NCI-H128 (cell line): ENCODE results near the gene WIPI1.
A peak's percentile ranks its signal among the peaks of the same experiment; 100 is the strongest.
"Not testable (repeated sequence)": the region's sequence is repeated elsewhere in the genome, so short reads cannot be mapped to it uniquely, and the experiment has no call there.

Source experiments
- DNase-seq: peaks from one replicate; lab custom pipeline; 2025; ENCODE audit not compliant: unreplicated experiment; lab: John Stamatoyannopoulos, UW

The WIPI1 gene

GRCh38 chr17:68457168-68457538 lies at the start of gene WIPI1:
WIPI1 (minus strand) TSS chr17:68457496; CDS start chr17:68457421, 75 bp downstream.
- no peak for DNase-seq

GRCh38 chr17:68505951-68506350 lies 48.7 kb upstream of the WIPI1 start:
- DNase-seq: no peak

GRCh38 chr17:68501074-68501473 lies 43.8 kb upstream of the WIPI1 start:
- no peak for DNase-seq

GRCh38 chr17:68499587-68499986 lies 42.3 kb upstream of the WIPI1 start:
- DNase-seq: no peak

- no peak for DNase-seq
These were observed 41.4 kb upstream of the WIPI1 start for GRCh38 chr17:68498479-68499326.

- DNase-seq: no peak
These were observed 40.6 kb upstream of the WIPI1 start for GRCh38 chr17:68497885-68498319.

- DNase-seq: no peak
These were observed 37.8 kb upstream of the WIPI1 start for GRCh38 chr17:68495081-68495480.

- DNase-seq: not testable (repeated sequence)
These were observed 35.2 kb upstream of the WIPI1 start for GRCh38 chr17:68492394-68493054.

- no peak for DNase-seq
These were observed 34.3 kb upstream of the WIPI1 start for GRCh38 chr17:68491381-68492231.

GRCh38 chr17:68489919-68490318 lies 32.6 kb upstream of the WIPI1 start:
- no peak for DNase-seq

GRCh38 chr17:68484458-68484857 lies 27.2 kb upstream of the WIPI1 start:
- no peak for DNase-seq

GRCh38 chr17:68482576-68483041 lies 25.3 kb upstream of the WIPI1 start:
- no peak for DNase-seq

- DNase-seq: no peak
These were observed 23.6 kb upstream of the WIPI1 start for GRCh38 chr17:68480885-68481284.

- no peak for DNase-seq
These were observed 13.7 kb upstream of the WIPI1 start for GRCh38 chr17:68470961-68471360.

GRCh38 chr17:68468788-68469187 lies 11.5 kb upstream of the WIPI1 start:
- no peak for DNase-seq

- no peak for DNase-seq
These were observed 11.0 kb upstream of the WIPI1 start for GRCh38 chr17:68468334-68468733.

- DNase-seq: no peak
These were observed 6.1 kb upstream of the WIPI1 start for GRCh38 chr17:68463211-68464019.

- DNase-seq: peak; percentile 72
These were observed 5.3 kb upstream of the WIPI1 start for GRCh38 chr17:68462381-68463210.

- DNase-seq: no peak
These were observed 4.3 kb upstream of the WIPI1 start for GRCh38 chr17:68461589-68461988.

- no peak for DNase-seq
These were observed 3.8 kb upstream of the WIPI1 start for GRCh38 chr17:68461122-68461539.
